Left ventricle myocardium inferior (tissue), 1 donor: Measurements from ENCODE around the gene S100A9. TPM values are rescaled to one million over a fixed set of nuclear protein-coding genes. Genes with fewer than 3 reads are reported as not detected.

Source experiments
- DNase-seq: peaks from one replicate; pipeline ENCODE4 v3.0.0-alpha.2; 2020
- H3K27ac ChIP-seq: fragments of 200-600 bp; replicated peaks from 2 replicates; pipeline ENCODE4 v1.8.0; 2021
- H3K27me3 ChIP-seq: fragments of 200-600 bp; 2 replicates; pipeline ENCODE4 v1.8.0; 2021; ENCODE audit warnings: low read depth
- H3K36me3 ChIP-seq: fragments of 200-600 bp; 2 replicates; pipeline ENCODE4 v1.8.0; 2021
- H3K4me1 ChIP-seq: fragments of 200-600 bp; 2 replicates; pipeline ENCODE4 v1.8.0; 2021
- H3K4me3 ChIP-seq: fragments of 200-600 bp; 2 replicates; pipeline ENCODE4 v1.8.0; 2021; ENCODE audit warnings: mild to moderate bottlenecking, moderate library complexity
- H3K9me3 ChIP-seq: fragments of 200-600 bp; replicated peaks from 2 replicates; pipeline ENCODE4 v1.8.0; 2021
- intact Hi-C: fragments of 100-400 bp; cut with micrococcal nuclease; formaldehyde crosslinking; loops from one replicate; pipeline ENCODE4 v1.11.0; 2022
- total RNA-seq: library from RNA; stranded (reverse); fragmentation: NEBNext Ultra II Directional; extraction: Animal tissue kit (Norgen Biotek cat#: 25700); gene quantifications from one replicate; pipeline ENCODE4 v1.2.1, GENCODE V29; 2021
- TF ChIP-seq, protein P1 (sequence below): fragments of 200-600 bp; IDR thresholded peaks from 2 replicates; pipeline ENCODE4 v1.8.0; 2021; ENCODE audit warnings: antibody characterized with exemption, mild to moderate bottlenecking, borderline replicate concordance
- donor health status: DM: no; HTN: yes; CAD: no; lungs with severe emphysema.

Gene S100A9
- total RNA-seq, 1 donor from 2014 or later, result 62.2 TPM

DNA sequence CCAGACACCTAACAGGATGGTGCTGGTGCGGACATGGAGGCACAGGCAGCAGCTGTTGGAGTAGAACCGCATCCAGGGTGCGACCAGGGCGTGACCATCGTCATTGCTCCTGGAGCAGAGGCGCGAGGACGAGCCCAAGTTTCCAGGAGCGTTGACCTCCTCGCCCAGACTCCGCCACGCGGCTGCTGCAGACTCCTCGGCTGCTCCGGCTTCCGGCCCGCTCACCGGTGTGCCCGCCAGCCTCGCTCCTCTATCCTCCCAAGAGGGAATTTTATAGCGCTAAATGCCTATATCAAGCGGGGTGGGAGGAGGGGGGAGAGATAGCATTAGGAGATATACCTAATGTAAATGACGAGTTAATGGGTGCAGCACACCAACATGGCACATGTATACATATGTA lies 23.1 kb downstream of the S100A9 start:
- intact Hi-C loops, result no loop called here
- Histone ChIP-seq H3K27me3 (peaks cover 17% of the 10 kb centered on the region), H3K36me3 (no peaks in the 10 kb centered on the region), H3K27ac (no peak overlapping the region), H3K4me3 (no peak overlapping the region), H3K4me1 (no peaks in the 10 kb centered on the region), H3K9me3 (peaks cover 34% of the 10 kb centered on the region)
- TF ChIP-seq, protein P1, sequence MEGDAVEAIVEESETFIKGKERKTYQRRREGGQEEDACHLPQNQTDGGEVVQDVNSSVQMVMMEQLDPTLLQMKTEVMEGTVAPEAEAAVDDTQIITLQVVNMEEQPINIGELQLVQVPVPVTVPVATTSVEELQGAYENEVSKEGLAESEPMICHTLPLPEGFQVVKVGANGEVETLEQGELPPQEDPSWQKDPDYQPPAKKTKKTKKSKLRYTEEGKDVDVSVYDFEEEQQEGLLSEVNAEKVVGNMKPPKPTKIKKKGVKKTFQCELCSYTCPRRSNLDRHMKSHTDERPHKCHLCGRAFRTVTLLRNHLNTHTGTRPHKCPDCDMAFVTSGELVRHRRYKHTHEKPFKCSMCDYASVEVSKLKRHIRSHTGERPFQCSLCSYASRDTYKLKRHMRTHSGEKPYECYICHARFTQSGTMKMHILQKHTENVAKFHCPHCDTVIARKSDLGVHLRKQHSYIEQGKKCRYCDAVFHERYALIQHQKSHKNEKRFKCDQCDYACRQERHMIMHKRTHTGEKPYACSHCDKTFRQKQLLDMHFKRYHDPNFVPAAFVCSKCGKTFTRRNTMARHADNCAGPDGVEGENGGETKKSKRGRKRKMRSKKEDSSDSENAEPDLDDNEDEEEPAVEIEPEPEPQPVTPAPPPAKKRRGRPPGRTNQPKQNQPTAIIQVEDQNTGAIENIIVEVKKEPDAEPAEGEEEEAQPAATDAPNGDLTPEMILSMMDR, result no peak
- DNase-seq, result no peak

DNA sequence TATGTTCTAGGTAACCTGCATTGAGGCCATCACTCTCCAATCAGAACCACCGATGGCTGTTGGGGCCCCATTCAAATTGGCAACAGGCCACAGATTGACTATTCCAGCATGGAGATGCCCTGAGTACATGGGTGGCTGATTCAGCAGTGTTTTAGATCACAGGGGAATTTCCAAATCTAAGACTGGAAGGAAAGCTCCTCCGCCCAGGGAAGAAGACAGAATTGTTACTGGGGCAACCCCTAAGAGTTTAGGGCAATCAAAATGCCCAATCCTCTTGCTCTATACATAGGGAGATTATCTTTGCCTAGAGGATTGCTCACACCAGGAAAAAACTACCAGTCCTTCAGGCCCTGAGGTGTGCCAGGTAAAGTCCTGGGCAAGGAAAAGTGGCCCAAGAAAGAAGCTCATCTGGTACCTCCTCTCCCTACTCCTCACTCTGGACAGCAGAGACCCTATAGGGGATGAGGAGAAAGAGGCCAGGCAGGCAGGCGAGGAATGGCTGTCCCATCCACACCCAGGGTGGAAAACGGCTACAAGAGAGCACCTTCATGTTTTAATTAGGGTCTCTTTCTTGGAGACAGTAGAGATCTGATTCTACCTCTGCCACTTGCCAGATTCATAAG lies 27.4 kb downstream of the S100A9 start:
- Histone ChIP-seq H3K27me3 (peaks cover 1% of the 10 kb centered on the region), H3K4me3 (no peak overlapping the region), H3K36me3 (no peaks in the 10 kb centered on the region), H3K4me1 (no peaks in the 10 kb centered on the region), H3K9me3 (peaks cover 34% of the 10 kb centered on the region), H3K27ac (peak overlapping the region; percentile 27)
- TF ChIP-seq, protein P1, result no peak
- DNase-seq, result no peak
- intact Hi-C loops, result no loop called here

GRCh38 chr1:153386500-153386901 lies 28.8 kb downstream of the S100A9 start:
- H3K27ac ChIP-seq, result peak overlapping the region; percentile 27
- H3K36me3 ChIP-seq, result no peaks in the 10 kb centered on the region
- H3K4me1 ChIP-seq, result peaks cover 5% of the 10 kb centered on the region
- H3K9me3 ChIP-seq, result peaks cover 22% of the 10 kb centered on the region
- H3K27me3 ChIP-seq, result peaks cover 4% of the 10 kb centered on the region
- TF ChIP-seq, protein P1, result no peak
- peak; percentile 55 for DNase-seq
- intact Hi-C loops, result no loop called here
- H3K4me3 ChIP-seq, result no peak overlapping the region

DNA sequence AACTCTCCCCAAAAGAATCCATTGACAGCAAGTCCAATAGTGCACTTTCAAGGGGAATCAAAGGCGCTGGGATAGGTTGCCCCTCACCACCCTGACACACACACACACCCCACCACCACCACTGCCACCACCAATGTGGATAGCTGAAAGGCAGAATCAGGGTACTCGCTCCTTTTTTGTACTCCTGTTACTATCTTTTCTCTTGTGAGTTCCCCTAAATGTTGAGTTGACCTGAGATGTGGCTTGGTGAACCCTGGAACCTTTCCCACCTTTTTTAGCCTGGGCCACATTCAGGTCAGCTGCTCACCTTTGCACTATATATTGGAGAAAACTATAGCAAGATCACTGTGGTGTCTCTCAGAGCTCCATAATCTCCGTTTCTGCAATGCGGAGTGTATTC lies 29.3 kb downstream of the S100A9 start:
- intact Hi-C loops, result no loop called here
- Histone ChIP-seq H3K4me3 (no peak overlapping the region), H3K27me3 (peaks cover 4% of the 10 kb centered on the region), H3K9me3 (peaks cover 17% of the 10 kb centered on the region), H3K27ac (no peak overlapping the region), H3K36me3 (no peaks in the 10 kb centered on the region), H3K4me1 (peaks cover 7% of the 10 kb centered on the region)
- TF ChIP-seq, protein P1, result no peak
- DNase-seq, result no peak

- TF ChIP-seq, protein P1, result no peak
- H3K4me3 ChIP-seq, result no peak overlapping the region
- H3K4me1 ChIP-seq, result peaks cover 7% of the 10 kb centered on the region
- H3K9me3 ChIP-seq, result peaks cover 9% of the 10 kb centered on the region
- H3K27me3 ChIP-seq, result peaks cover 4% of the 10 kb centered on the region
- H3K36me3 ChIP-seq, result no peaks in the 10 kb centered on the region
- intact Hi-C loops, result no loop called here
- no peak for DNase-seq
- H3K27ac ChIP-seq, result no peak overlapping the region
These were observed 30.1 kb downstream of the S100A9 start for GRCh38 chr1:153387785-153388184.
